Measurements from ENCODE around the gene HNRNPAB.

HNRNPAB gene

DNA sequence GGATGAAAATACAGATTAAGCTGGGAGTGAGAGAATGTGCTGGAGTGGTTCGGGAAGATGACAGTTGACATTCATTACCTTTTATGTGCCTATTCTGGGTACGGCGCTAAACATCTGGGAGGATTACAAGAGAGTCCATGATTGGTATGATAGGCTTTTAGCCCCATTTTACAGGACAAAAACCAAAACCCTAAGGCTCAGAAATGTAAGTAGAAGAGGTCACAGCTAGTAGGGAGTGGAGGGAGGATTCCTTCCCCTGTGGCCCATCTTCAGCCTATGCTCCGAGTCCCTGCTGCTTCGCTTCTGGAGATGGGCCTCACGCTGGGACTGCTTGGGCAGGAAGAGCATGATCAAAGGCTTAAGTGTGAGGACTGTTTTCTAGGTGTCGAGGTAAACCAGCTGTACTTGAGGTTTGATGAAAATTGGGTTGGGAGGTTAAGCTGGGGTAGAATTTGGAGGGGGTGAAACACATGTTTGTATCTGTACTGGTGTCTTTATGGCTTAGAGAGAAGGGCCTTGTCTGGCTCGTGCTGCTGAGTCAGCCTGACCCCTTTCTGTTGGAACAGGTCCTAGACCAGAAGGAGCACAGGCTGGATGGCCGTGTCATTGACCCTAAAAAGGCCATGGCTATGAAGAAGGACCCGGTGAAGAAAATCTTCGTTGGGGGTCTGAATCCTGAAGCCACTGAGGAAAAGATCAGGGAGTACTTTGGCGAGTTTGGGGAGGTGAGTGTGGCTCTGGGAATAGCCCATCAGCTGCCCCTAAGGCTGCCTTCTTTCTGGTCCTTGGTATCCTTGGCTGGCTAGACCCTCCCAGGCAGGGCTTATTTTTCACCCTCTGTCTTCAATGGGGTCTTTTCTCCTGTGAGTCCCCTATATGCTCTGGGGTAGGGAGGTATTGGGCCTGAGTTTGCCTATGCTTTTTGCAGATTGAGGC is 2.1 kb downstream of the HNRNPAB start:
- TF ChIP-seq CTCF (IDR thresholded peaks at IDR 0.05; ENCODE audit: extremely low read depth, insufficient read depth, missing control alignments) = no peak
- DNase-seq (ENCODE audit: low spot score) = no peak
- in situ Hi-C loops (cut with MboI; ENCODE audit: low pct_unique_long_range_greater_than_20kb, low sequenced_read_pairs, unreplicated experiment) = no loop called here

- in situ Hi-C loops (cut with MboI; ENCODE audit: low pct_unique_long_range_greater_than_20kb, low sequenced_read_pairs, unreplicated experiment) = no loop called here
- DNase-seq (ENCODE audit: low spot score) = no peak
- no peak for TF ChIP-seq CTCF (IDR thresholded peaks at IDR 0.05; ENCODE audit: extremely low read depth, insufficient read depth, missing control alignments)
These were observed 3.0 kb downstream of the HNRNPAB start for GRCh38 chr5:178207183-178207916.

GRCh38 chr5:178207917-178208280 is 3.6 kb downstream of the HNRNPAB start:
- in situ Hi-C loops (cut with MboI; ENCODE audit: low pct_unique_long_range_greater_than_20kb, low sequenced_read_pairs, unreplicated experiment) = no loop called here
- no peak for TF ChIP-seq CTCF (IDR thresholded peaks at IDR 0.05; ENCODE audit: extremely low read depth, insufficient read depth, missing control alignments)
- DNase-seq (ENCODE audit: low spot score) = no peak

- TF ChIP-seq CTCF (IDR thresholded peaks at IDR 0.05; ENCODE audit: extremely low read depth, insufficient read depth, missing control alignments) = no peak
- in situ Hi-C loops (cut with MboI; ENCODE audit: low pct_unique_long_range_greater_than_20kb, low sequenced_read_pairs, unreplicated experiment) = no loop called here
- no peak for DNase-seq (ENCODE audit: low spot score)
These were observed 4.4 kb downstream of the HNRNPAB start for GRCh38 chr5:178208540-178209227.

GRCh38 chr5:178209334-178210072 is 5.2 kb downstream of the HNRNPAB start:
- no peak for DNase-seq (ENCODE audit: low spot score)
- no peak for TF ChIP-seq CTCF (IDR thresholded peaks at IDR 0.05; ENCODE audit: extremely low read depth, insufficient read depth, missing control alignments)
- in situ Hi-C loops (cut with MboI; ENCODE audit: low pct_unique_long_range_greater_than_20kb, low sequenced_read_pairs, unreplicated experiment) = no loop called here

DNA sequence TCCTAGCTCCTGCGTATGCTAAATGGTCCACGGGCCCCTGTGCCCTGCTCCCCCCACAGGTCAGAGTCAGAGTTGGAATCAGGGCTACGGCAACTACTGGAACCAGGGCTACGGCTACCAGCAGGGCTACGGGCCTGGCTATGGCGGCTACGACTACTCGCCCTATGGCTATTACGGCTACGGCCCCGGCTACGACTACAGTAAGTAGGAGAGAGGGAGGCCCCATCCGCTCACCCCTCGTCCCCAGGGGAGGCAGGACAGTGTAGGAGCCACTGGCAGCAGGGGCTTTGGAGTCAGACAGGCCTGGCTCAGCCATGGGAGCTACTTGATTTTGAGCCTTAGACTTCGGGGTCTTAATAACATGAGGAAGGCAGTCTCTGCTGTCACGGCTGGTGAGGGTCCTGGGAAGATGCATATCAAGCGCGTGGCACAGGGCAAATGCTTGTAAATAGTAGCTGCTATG is 5.8 kb downstream of the HNRNPAB start:
- DNase-seq (ENCODE audit: low spot score) = no peak
- in situ Hi-C loops (cut with MboI; ENCODE audit: low pct_unique_long_range_greater_than_20kb, low sequenced_read_pairs, unreplicated experiment) = no loop called here
- no peak for TF ChIP-seq CTCF (IDR thresholded peaks at IDR 0.05; ENCODE audit: extremely low read depth, insufficient read depth, missing control alignments)
